Loucy (cell line): Measurements from ENCODE around the gene SOD1.

Experiments used
- H2AFZ ChIP-seq: fragments of 200-600 bp; sonication (generic); 2 replicates; pipeline ENCODE4 v1.6.0; 2016; ENCODE audit warnings: antibody characterized with exemption, mild to moderate bottlenecking, low read length, moderate library complexity
- H3F3A ChIP-seq: fragments of 200-600 bp; 2 replicates; pipeline ENCODE4 v1.6.0; 2016; ENCODE audit warnings: antibody characterized with exemption, low read depth, mild to moderate bottlenecking
- H3K27me3 ChIP-seq: fragments of 200-600 bp; sonication (generic); 2 replicates; pipeline ENCODE4 v1.6.1; 2014; ENCODE audit warnings: low read length, mild to moderate bottlenecking; ENCODE audit not compliant: insufficient read depth, poor library complexity, severe bottlenecking
- H3K36me3 ChIP-seq: fragments of 200-600 bp; sonication (generic); 2 replicates; pipeline ENCODE4 v1.6.1; 2016; ENCODE audit warnings: low read length; ENCODE audit not compliant: insufficient read depth
- H3K4me1 ChIP-seq: fragments of 200-600 bp; sonication (generic); 2 replicates; pipeline ENCODE4 v1.5.1; 2014; ENCODE audit warnings: low read length, mild to moderate bottlenecking; ENCODE audit not compliant: insufficient read depth, poor library complexity, severe bottlenecking
- H3K4me2 ChIP-seq: fragments of 200-600 bp; sonication (generic); 2 replicates; pipeline ENCODE4 v1.6.0; 2014; ENCODE audit warnings: antibody characterized with exemption, low read length, low read depth, mild to moderate bottlenecking; ENCODE audit not compliant: poor library complexity, severe bottlenecking
- H3K4me3 ChIP-seq: fragments of 200-600 bp; sonication (generic); 2 replicates; pipeline ENCODE4 v1.5.1; 2014; ENCODE audit warnings: low read length, mild to moderate bottlenecking, mixed read lengths; ENCODE audit not compliant: poor library complexity, severe bottlenecking
- H3K79me2 ChIP-seq: fragments of 200-600 bp; sonication (generic); 2 replicates; pipeline ENCODE4 v1.6.1; 2014; ENCODE audit warnings: low read length; ENCODE audit not compliant: insufficient read depth
- H3K9ac ChIP-seq: fragments of 200-600 bp; sonication (generic); 2 replicates; pipeline ENCODE4 v1.6.0; 2014; ENCODE audit warnings: mild to moderate bottlenecking, low read depth, low read length, moderate library complexity; ENCODE audit not compliant: poor library complexity, severe bottlenecking
- H3K9me2 ChIP-seq: fragments of 200-600 bp; sonication (generic); replicated peaks from 2 replicates; pipeline ENCODE4 v1.6.1; 2016; ENCODE audit warnings: low read depth, low read length, mixed read lengths
- H3K9me3 ChIP-seq: fragments of 200-600 bp; sonication (generic); 2 replicates; pipeline ENCODE4 v1.6.1; 2014; ENCODE audit warnings: mild to moderate bottlenecking, antibody characterized with exemption, low read length, low read depth; ENCODE audit not compliant: insufficient read depth
- H4K20me1 ChIP-seq: fragments of 200-600 bp; sonication (generic); 2 replicates; pipeline ENCODE4 v1.6.0; 2014; ENCODE audit warnings: antibody characterized with exemption, low read length, mild to moderate bottlenecking; ENCODE audit not compliant: insufficient read depth, poor library complexity, severe bottlenecking
- CTCF ChIP-seq: fragments of 200-600 bp; sonication (generic); conservative IDR thresholded peaks from 2 replicates; pipeline ENCODE4 v1.5.1; 2014; ENCODE audit warnings: mild to moderate bottlenecking, antibody characterized with exemption, low read length
- EZH2phosphoT487 ChIP-seq: fragments of 200-600 bp; IDR thresholded peaks from 2 replicates; pipeline ENCODE4 v1.6.1; 2018; ENCODE audit warnings: antibody characterized with exemption, mild to moderate bottlenecking, moderate library complexity, borderline replicate concordance

The SOD1 gene

GRCh38 chr21:31713973-31714740 lies 54.7 kb downstream of the SOD1 start:
- Histone ChIP-seq H3F3A (no peaks in the 10 kb centered on the region), H3K4me3 (no peak overlapping the region), H3K9me2 (no peaks in the 10 kb centered on the region), H3K4me2 (no peak overlapping the region), H3K27me3 (no peaks in the 10 kb centered on the region), H2AFZ (no peak overlapping the region), H3K36me3 (peaks cover 3% of the 10 kb centered on the region; the same call in 1 of the 2 replicates), H3K4me1 (peaks cover 7% of the 10 kb centered on the region), H3K9ac (no peak overlapping the region), H4K20me1 (peaks cover 92% of the 10 kb centered on the region), H3K79me2 (peaks cover 99% of the 10 kb centered on the region), H3K9me3 (no peaks in the 10 kb centered on the region)
- TF ChIP-seq EZH2phosphoT487 (no peak), CTCF (no peak)

GRCh38 chr21:31714741-31715365 lies 55.4 kb downstream of the SOD1 start:
- Histone ChIP-seq H3K4me2 (no peak overlapping the region), H3K4me3 (no peak overlapping the region), H3K27me3 (no peaks in the 10 kb centered on the region), H3K9me3 (no peaks in the 10 kb centered on the region), H2AFZ (no peak overlapping the region), H3K36me3 (peaks cover 6% of the 10 kb centered on the region; the same call in 1 of the 2 replicates), H3F3A (no peaks in the 10 kb centered on the region), H3K9ac (no peak overlapping the region), H4K20me1 (peaks cover 91% of the 10 kb centered on the region), H3K4me1 (peaks cover 7% of the 10 kb centered on the region), H3K9me2 (no peaks in the 10 kb centered on the region), H3K79me2 (peaks cover 99% of the 10 kb centered on the region)
- TF ChIP-seq CTCF, result no peak
- no peak for TF ChIP-seq EZH2phosphoT487

GRCh38 chr21:31716106-31716505 lies 56.6 kb downstream of the SOD1 start:
- H3K27me3 ChIP-seq, result no peaks in the 10 kb centered on the region
- peaks cover 99% of the 10 kb centered on the region for H3K79me2 ChIP-seq
- 0 out of 2 replicates have a peak, but pooled peaks cover 3% of the 10 kb centered on the region for H3K36me3 ChIP-seq
- H2AFZ ChIP-seq, result no peak overlapping the region
- H3K9me2 ChIP-seq, result no peaks in the 10 kb centered on the region
- TF ChIP-seq CTCF, result no peak
- no peak for TF ChIP-seq EZH2phosphoT487
- H3K9ac ChIP-seq, result no peak overlapping the region
- no peaks in the 10 kb centered on the region for H3F3A ChIP-seq
- peaks cover 8% of the 10 kb centered on the region for H3K4me1 ChIP-seq
- H3K4me2 ChIP-seq, result peak overlapping the region; percentile 18
- H3K9me3 ChIP-seq, result no peaks in the 10 kb centered on the region
- no peak overlapping the region for H3K4me3 ChIP-seq
- H4K20me1 ChIP-seq, result peaks cover 91% of the 10 kb centered on the region
